NCI-H1092 treated with DMSO at 0.1 percent for 48 hours (cell line): ENCODE results near the gene SLC4A1AP.

Experiments
- DNase-seq: peaks from one replicate; lab custom pipeline; 2025; lab: John Stamatoyannopoulos, UW

SLC4A1AP gene

GRCh38 chr2:27721335-27721734 lies 57.6 kb downstream of the SLC4A1AP start:
- DNase-seq: no peak

GRCh38 chr2:27721884-27722485 lies 58.3 kb downstream of the SLC4A1AP start:
- no peak for DNase-seq

- DNase-seq: no peak
These were observed 59.9 kb downstream of the SLC4A1AP start for GRCh38 chr2:27723372-27724144.

- no peak for DNase-seq
These were observed 60.5 kb downstream of the SLC4A1AP start for GRCh38 chr2:27724191-27724590.

GRCh38 chr2:27724905-27725701 lies 61.4 kb downstream of the SLC4A1AP start:
- no peak for DNase-seq

GRCh38 chr2:27727257-27727656 lies 63.6 kb downstream of the SLC4A1AP start:
- no peak for DNase-seq

GRCh38 chr2:27728081-27728858 lies 64.6 kb downstream of the SLC4A1AP start:
- DNase-seq: no peak

- DNase-seq: no peak
These were observed 65.5 kb downstream of the SLC4A1AP start for GRCh38 chr2:27729198-27729597.

GRCh38 chr2:27729614-27730013 lies 65.9 kb downstream of the SLC4A1AP start:
- no peak for DNase-seq

GRCh38 chr2:27730261-27730662 lies 66.6 kb downstream of the SLC4A1AP start:
- DNase-seq: no peak

- DNase-seq: no peak
These were observed 67.4 kb downstream of the SLC4A1AP start for GRCh38 chr2:27730980-27731691.

- no peak for DNase-seq
These were observed 70.6 kb downstream of the SLC4A1AP start for GRCh38 chr2:27734305-27734704.

- no peak for DNase-seq
These were observed 71.7 kb downstream of the SLC4A1AP start for GRCh38 chr2:27735263-27735904.

- no peak for DNase-seq
These were observed 72.6 kb downstream of the SLC4A1AP start for GRCh38 chr2:27736031-27736889.

- no peak for DNase-seq
These were observed 73.2 kb downstream of the SLC4A1AP start for GRCh38 chr2:27736890-27737204.

GRCh38 chr2:27737676-27738348 lies 74.1 kb downstream of the SLC4A1AP start:
- DNase-seq: no peak

- DNase-seq: no peak
These were observed 74.8 kb downstream of the SLC4A1AP start for GRCh38 chr2:27738349-27739057.

GRCh38 chr2:27739058-27739373 lies 75.3 kb downstream of the SLC4A1AP start:
- no peak for DNase-seq

GRCh38 chr2:27741673-27742072 lies 78.0 kb downstream of the SLC4A1AP start:
- no peak for DNase-seq
